Measurements from ENCODE around the gene NUP214. TPM values are rescaled to one million over a fixed set of nuclear protein-coding genes. Genes with fewer than 3 reads are reported as not detected.

NUP214 gene
- total RNA-seq, 2 experiments from 2014 or later: 19.7 to 69.6 TPM

GRCh38 chr9:131095666-131096268 lies 29.6 kb upstream of the NUP214 start:
- Histone ChIP-seq H2AFZ (ENCODE audit: low read length) (no peak overlapping the region), H3K79me2 (ENCODE audit: insufficient read depth, low read depth, low read length) (no peaks in the 10 kb centered on the region), H3K27ac (ENCODE audit: low read depth, low read length, poor library complexity, severe bottlenecking) (no peak overlapping the region), H3K4me1 (ENCODE audit: insufficient read depth, low read length, poor library complexity, severe bottlenecking) (no peaks in the 10 kb centered on the region), H3K36me3 (ENCODE audit: insufficient read depth, low read length) (no peaks in the 10 kb centered on the region), H3K9me3 (ENCODE audit: low read length) (no peaks in the 10 kb centered on the region), H4K20me1 (ENCODE audit: insufficient read depth, low read length) (no peaks in the 10 kb centered on the region), H3K9me2 (ENCODE audit: insufficient read depth, low read length) (no peaks in the 10 kb centered on the region), H3K4me2 (ENCODE audit: low read length) (no peak overlapping the region), H3K4me3 (ENCODE audit: low read depth, low read length, poor library complexity, severe bottlenecking) (no peak overlapping the region)
- POLR2A ChIA-PET: no interaction called here
- TF ChIP-seq EZH2phosphoT487 (IDR thresholded peaks at IDR 0.05; ENCODE audit: borderline replicate concordance, low read depth, low read length) (no peak), CTCF (conservative IDR thresholded peaks at IDR 0.05; ENCODE audit: low read length) (no peak)
- intact Hi-C loops (cut with micrococcal nuclease; ENCODE audit: unreplicated experiment): no loop called here
- no peak for DNase-seq (ENCODE audit: low spot score)
- CTCF ChIA-PET (ENCODE audit: unreplicated experiment): no interaction called here
- no TSS peak for BruUV-seq (replicated peaks)

GRCh38 chr9:131096269-131097125 lies 28.9 kb upstream of the NUP214 start, which contains the start of gene AIF1L:
Gene AIF1L, plus strand, starts transcription at chr9:131096531. Its CDS starts 99 bp downstream, at chr9:131096630.
- H3K79me2 ChIP-seq (ENCODE audit: insufficient read depth, low read depth, low read length): no peaks in the 10 kb centered on the region
- H3K4me1 ChIP-seq (ENCODE audit: insufficient read depth, low read length, poor library complexity, severe bottlenecking): no peaks in the 10 kb centered on the region
- no peaks in the 10 kb centered on the region for H4K20me1 ChIP-seq (ENCODE audit: insufficient read depth, low read length)
- no peak within 1 kb of the TSS for H3K27ac ChIP-seq (ENCODE audit: low read depth, low read length, poor library complexity, severe bottlenecking)
- POLR2A ChIA-PET: no interaction called here
- CTCF ChIA-PET (ENCODE audit: unreplicated experiment): no interaction called here
- no peak within 1 kb of the TSS for H3K4me2 ChIP-seq (ENCODE audit: low read length)
- H3K4me3 ChIP-seq (ENCODE audit: low read depth, low read length, poor library complexity, severe bottlenecking): no peak within 1 kb of the TSS
- H3K9me3 ChIP-seq (ENCODE audit: low read length): no peaks in the 10 kb centered on the region
- intact Hi-C loops (cut with micrococcal nuclease; ENCODE audit: unreplicated experiment): no loop called here
- DNase-seq (ENCODE audit: low spot score): no peak
- BruUV-seq (replicated peaks): no TSS peak
- no peaks in the 10 kb centered on the region for H3K36me3 ChIP-seq (ENCODE audit: insufficient read depth, low read length)
- H3K9me2 ChIP-seq (ENCODE audit: insufficient read depth, low read length): no peaks in the 10 kb centered on the region
- TF ChIP-seq EZH2phosphoT487 (IDR thresholded peaks at IDR 0.05; ENCODE audit: borderline replicate concordance, low read depth, low read length) (no peak), CTCF (conservative IDR thresholded peaks at IDR 0.05; ENCODE audit: low read length) (no peak)
- H2AFZ ChIP-seq (ENCODE audit: low read length): no peak within 1 kb of the TSS

Measured in OCI-LY7 (cell line).